Keratinocyte (primary cell): Measurements from ENCODE around the gene CAMSAP1. TPM values are rescaled to one million over a fixed set of nuclear protein-coding genes. Genes with fewer than 3 reads are reported as not detected.

Source experiments
- DNase-seq: peaks from one replicate; pipeline ENCODE4 v3.0.0-alpha.2; 2011; ENCODE audit warnings: low read depth, missing footprints, low spot score
- FAIRE-seq: peaks from 2 replicates; lab custom pipeline; 2011; peaks lifted over from hg19 to GRCh38; lab: Jason Lieb, UNC
- H2AFZ ChIP-seq: 2 replicates; pipeline ENCODE4 v1.6.0; 2012; ENCODE audit warnings: low read length, control low read depth, inconsistent platforms; ENCODE audit not compliant: control insufficient read depth
- H3K27ac ChIP-seq: 2 replicates; pipeline ENCODE4 v1.5.1; 2011; ENCODE audit warnings: low read length; ENCODE audit not compliant: control insufficient read depth, insufficient read depth
- H3K27me3 ChIP-seq: 3 replicates; pipeline ENCODE4 v1.6.0; 2011; ENCODE audit warnings: low read length; ENCODE audit not compliant: control insufficient read depth, insufficient read depth; ENCODE audit errors: extremely low read depth
- H3K36me3 ChIP-seq, 2 experiments: 2 replicates in 1 of 2; 3 replicates in 1 of 2; pipeline ENCODE4 v1.5.1; 2011; ENCODE audit warnings: low read length in 2 of 2, mild to moderate bottlenecking in 1 of 2; ENCODE audit not compliant: control insufficient read depth in 2 of 2, insufficient read depth in 2 of 2; ENCODE audit errors: extremely low read depth in 1 of 2
- H3K4me1 ChIP-seq: 3 replicates; pipeline ENCODE4 v1.5.1; 2011; ENCODE audit warnings: low read length; ENCODE audit not compliant: control insufficient read depth, insufficient read depth; ENCODE audit errors: extremely low read depth
- H3K4me2 ChIP-seq: 3 replicates; pipeline ENCODE4 v1.6.0; 2011; ENCODE audit warnings: low read depth, low read length; ENCODE audit not compliant: control insufficient read depth, insufficient read depth; ENCODE audit errors: extremely low read depth
- H3K4me3 ChIP-seq, 3 experiments: fragments of 200-600 bp in 1 of 3; sonication (generic) in 1 of 3; 2 replicates in 2 of 3; 3 replicates in 1 of 3; pipeline ENCODE4 v1.5.1; 2011 to 2016; ENCODE audit warnings: low read length in 3 of 3, mild to moderate bottlenecking in 3 of 3, control low read depth in 2 of 3, inconsistent platforms in 1 of 3, low read depth in 1 of 3, mixed read lengths in 1 of 3, mixed run types in 1 of 3, moderate library complexity in 1 of 3; ENCODE audit not compliant: control insufficient read depth in 2 of 3, insufficient read depth in 2 of 3; ENCODE audit errors: extremely low read depth in 1 of 3
- H3K79me2 ChIP-seq: 2 replicates; pipeline ENCODE4 v1.6.0; 2012; ENCODE audit warnings: low read length; ENCODE audit not compliant: control insufficient read depth, insufficient read depth
- H3K9ac ChIP-seq: 3 replicates; pipeline ENCODE4 v1.6.0; 2011; ENCODE audit warnings: low read length; ENCODE audit not compliant: control insufficient read depth, insufficient read depth; ENCODE audit errors: extremely low read depth
- H3K9me1 ChIP-seq: 3 replicates; pipeline ENCODE4 v1.6.0; 2011; ENCODE audit warnings: low read length; ENCODE audit not compliant: control insufficient read depth, insufficient read depth; ENCODE audit errors: extremely low read depth
- H3K9me3 ChIP-seq: 2 replicates; pipeline ENCODE4 v1.5.1; 2012; ENCODE audit warnings: low read depth, low read length; ENCODE audit not compliant: control insufficient read depth
- H4K20me1 ChIP-seq: 3 replicates; pipeline ENCODE4 v1.6.0; 2011; ENCODE audit warnings: low read length; ENCODE audit not compliant: control insufficient read depth, insufficient read depth; ENCODE audit errors: extremely low read depth
- CTCF ChIP-seq, 3 experiments: IDR thresholded peaks in 1 of 3; conservative IDR thresholded peaks in 1 of 3; optimal IDR thresholded peaks in 1 of 3; 2 replicates in 2 of 3; 3 replicates in 1 of 3; pipeline versions ENCODE3 to v1.5.1; 2011; ENCODE audit warnings: low read length in 3 of 3, mild to moderate bottlenecking in 3 of 3, moderate library complexity in 2 of 3, control low read depth in 1 of 3, inconsistent platforms in 1 of 3; ENCODE audit not compliant: insufficient read depth in 2 of 3; ENCODE audit errors: extremely low read depth in 1 of 3
- EZH2 ChIP-seq: IDR thresholded peaks from one replicate; pipeline ENCODE4 v1.6.1; 2012; ENCODE audit warnings: inconsistent platforms, mild to moderate bottlenecking, low read length, moderate library complexity
- dilution Hi-C: fragments of 300-500 bp; cut with MboI; formaldehyde crosslinking; loops from one replicate; pipeline ENCODE4 v1.7.0; 2020; ENCODE audit warnings: low sequenced_read_pairs; ENCODE audit not compliant: extremely low pct_ligation_motif_present
- polyA minus RNA-seq, 3 experiments: library from RNA; depleted of rRNA, polyadenylated mRNA; stranded (reverse); fragments of >200 nt; gene quantifications; 1 replicate in 1 of 3; 2 replicates in 1 of 3; 3 replicates in 1 of 3; pipeline ENCODE4 v1.2.3, GENCODE V29; 2011
- polyA plus RNA-seq, 5 experiments: library from polyadenylated mRNA; depleted of rRNA in 3 of 5; stranded (reverse) in 3 of 5; stranded (forward) in 1 of 5; unstranded in 1 of 5; fragments of >200 nt; gene quantifications; 1 replicate in 1 of 5; 2 replicates in 3 of 5; 3 replicates in 1 of 5; pipeline versions ENCODE4 v1.2.1 to v1.2.3, GENCODE V29; 2011 to 2012; ENCODE audit warnings: missing spikeins in 2 of 5, low read depth in 1 of 5, low replicate concordance in 1 of 5

The CAMSAP1 gene
- 5.0 to 8.3 TPM (median 6.0 TPM) in 3 replicates for polyA plus RNA-seq
- 6.7 TPM for polyA plus RNA-seq (2011; ENCODE audit: low read depth)
- 5.4 and 5.5 TPM in 2 replicates for polyA plus RNA-seq (2011; cell fraction: cytosol; rRNA removed)
- polyA plus RNA-seq (2011; cell fraction: nucleus; rRNA removed), result 12.0 and 12.2 TPM in 2 replicates
- polyA plus RNA-seq (2012; ENCODE audit: low replicate concordance), result 10.2 and 10.7 TPM in 2 replicates
- polyA minus RNA-seq, result 11.7 to 20.7 TPM (median 17.3 TPM) in 3 replicates
- 43.2 TPM for polyA minus RNA-seq (2011; cell fraction: cytosol; rRNA and poly(A)+ RNA removed)
- 12.7 and 14.0 TPM in 2 replicates for polyA minus RNA-seq (2011; cell fraction: nucleus; rRNA and poly(A)+ RNA removed)

GRCh38 chr9:135907431-135908092, at the start of gene CAMSAP1:
CAMSAP1 (minus strand) TSS chr9:135907546; CDS start chr9:135907159, 387 bp downstream.
- DNase-seq, result peak; percentile 48
- Histone ChIP-seq H3K27me3 (no peaks in the 10 kb centered on the region), H2AFZ (peak within 1 kb of the TSS; percentile 59), H3K36me3 (peaks cover 16 to 19% of the 10 kb centered on the region in 2 experiments), H3K4me3 (peak within 1 kb of the TSS; percentile 66 to 73 (median 69)), H3K27ac (peak within 1 kb of the TSS; percentile 94), H3K9me3 (no peaks in the 10 kb centered on the region), H3K4me1 (peaks cover 44% of the 10 kb centered on the region), H3K79me2 (peaks cover 36% of the 10 kb centered on the region), H3K9ac (peak within 1 kb of the TSS; percentile 84), H3K4me2 (peak within 1 kb of the TSS; percentile 89), H3K9me1 (peaks cover 2% of the 10 kb centered on the region), H4K20me1 (no peaks in the 10 kb centered on the region)
- no peak for TF ChIP-seq CTCF (optimal IDR thresholded peaks at IDR 0.05 in 1 of 3, IDR thresholded peaks at IDR 0.05 in 1 of 3, conservative IDR thresholded peaks at IDR 0.05 in 1 of 3; ENCODE audit: extremely low read depth in 1 of 3, insufficient read depth in 2 of 3, low read length in 3 of 3)
- TF ChIP-seq EZH2, result no peak
- dilution Hi-C loops, result no loop called here
- no peak for FAIRE-seq

- no peak overlapping the region for H3K9ac ChIP-seq
- no peak for TF ChIP-seq EZH2
- no peak for TF ChIP-seq CTCF (optimal IDR thresholded peaks at IDR 0.05 in 1 of 3, IDR thresholded peaks at IDR 0.05 in 1 of 3, conservative IDR thresholded peaks at IDR 0.05 in 1 of 3; ENCODE audit: extremely low read depth in 1 of 3, insufficient read depth in 2 of 3, low read length in 3 of 3)
- no peaks in the 10 kb centered on the region for H3K9me3 ChIP-seq
- no peak overlapping the region for H3K27ac ChIP-seq
- H3K27me3 ChIP-seq, result no peaks in the 10 kb centered on the region
- dilution Hi-C loops, result no loop called here
- peaks cover 10 to 21% of the 10 kb centered on the region in 2 experiments for H3K36me3 ChIP-seq
- no peaks in the 10 kb centered on the region for H3K9me1 ChIP-seq
- peaks cover 4% of the 10 kb centered on the region for H4K20me1 ChIP-seq
- peaks cover 48% of the 10 kb centered on the region for H3K79me2 ChIP-seq
- no peak for FAIRE-seq
- H3K4me3 ChIP-seq, result no peak overlapping the region
- DNase-seq, result no peak
- H3K4me1 ChIP-seq, result peaks cover 23% of the 10 kb centered on the region
- no peak overlapping the region for H3K4me2 ChIP-seq
- H2AFZ ChIP-seq, result no peak overlapping the region
Observed at GRCh38 chr9:135956802-135957174, 49.4 kb upstream of the CAMSAP1 start.
